GM19239 (cell line): ENCODE data around the gene CEP57.
"Not testable (repeated sequence)": the region's sequence is repeated elsewhere in the genome, so short reads cannot be mapped to it uniquely, and the experiment has no call there.

Source experiments
- DNase-seq: peaks from one replicate; pipeline ENCODE4 v3.0.0; 2011; ENCODE audit warnings: low spot score; ENCODE audit not compliant: insufficient read length
- FAIRE-seq: peaks from 2 replicates; lab custom pipeline; 2011; peaks lifted over from hg19 to GRCh38; lab: Jason Lieb, UNC

The CEP57 gene

GRCh38 chr11:95795627-95796295 is 5.5 kb downstream of the CEP57 start:
- FAIRE-seq (peak; percentile 21), DNase-seq (no peak)

DNA sequence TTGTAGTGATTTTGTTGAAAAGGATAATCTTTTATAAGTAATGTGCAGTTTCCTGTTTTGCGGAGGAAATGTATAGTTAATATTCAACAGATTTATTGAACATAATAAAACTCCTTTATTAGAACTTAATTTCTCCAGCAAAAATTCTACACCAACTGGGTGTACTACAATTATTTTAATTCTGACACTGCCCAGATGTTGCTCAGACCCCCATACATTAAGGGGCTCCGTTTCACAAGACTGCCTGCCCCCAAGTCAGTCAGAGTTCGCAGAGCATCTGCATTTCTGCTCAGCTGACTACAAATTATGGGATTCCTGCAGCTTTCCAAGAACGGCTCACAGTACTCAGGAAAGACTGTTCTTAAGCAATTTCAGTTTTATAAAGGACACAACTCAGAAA is 6.2 kb downstream of the CEP57 start:
- no peak for FAIRE-seq
- DNase-seq = no peak

- DNase-seq = no peak
- no peak for FAIRE-seq
Observed at GRCh38 chr11:95799546-95799945, 9.2 kb downstream of the CEP57 start.

- no peak for DNase-seq
- no peak for FAIRE-seq
Observed at GRCh38 chr11:95800438-95800837, 10.1 kb downstream of the CEP57 start.

DNA sequence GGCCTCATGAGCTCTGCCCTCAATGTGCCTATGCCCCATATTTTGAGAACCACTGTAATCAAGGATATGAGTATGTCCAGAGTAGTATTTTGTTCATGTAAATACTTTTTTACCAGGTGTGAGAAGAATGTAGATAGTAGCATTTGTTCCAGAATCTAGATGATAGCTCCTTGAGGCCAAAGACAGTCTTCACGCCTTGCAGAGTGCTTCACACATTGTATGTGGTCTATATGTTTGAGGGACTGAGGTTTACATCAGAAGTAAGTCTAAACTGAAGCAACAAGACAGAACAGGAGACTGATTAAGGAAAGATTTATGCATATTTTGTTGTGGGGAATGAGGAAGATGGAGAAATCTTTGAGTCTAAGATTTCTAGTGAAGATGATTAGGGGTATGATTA is 12.5 kb downstream of the CEP57 start:
- FAIRE-seq (no peak), DNase-seq (no peak)

GRCh38 chr11:95803973-95804372 is 13.7 kb downstream of the CEP57 start:
- no peak for FAIRE-seq

DNA sequence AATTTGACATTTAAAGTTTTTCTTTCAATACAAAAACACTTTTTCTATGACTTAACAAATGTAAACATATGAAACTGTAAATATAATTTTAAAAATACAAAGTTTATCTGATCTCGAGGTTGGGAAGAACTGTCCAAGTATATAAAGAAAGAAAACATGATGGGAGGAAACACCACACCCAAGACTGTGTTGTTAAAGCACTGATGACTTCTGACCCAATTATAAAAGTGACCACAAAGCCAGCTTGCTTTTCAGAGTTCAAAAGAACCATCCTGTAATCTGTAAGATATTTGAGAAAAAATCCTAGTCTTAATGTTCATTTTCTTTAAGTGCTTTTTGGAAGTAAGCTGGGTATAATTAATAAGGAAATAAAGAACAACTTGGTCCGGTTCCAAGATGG is 15.6 kb downstream of the CEP57 start:
- FAIRE-seq = no peak
- DNase-seq = no peak

More at GRCh38 chr11:95803973-95804372, 13.7 kb downstream of the CEP57 start:
- DNase-seq = no peak

DNA sequence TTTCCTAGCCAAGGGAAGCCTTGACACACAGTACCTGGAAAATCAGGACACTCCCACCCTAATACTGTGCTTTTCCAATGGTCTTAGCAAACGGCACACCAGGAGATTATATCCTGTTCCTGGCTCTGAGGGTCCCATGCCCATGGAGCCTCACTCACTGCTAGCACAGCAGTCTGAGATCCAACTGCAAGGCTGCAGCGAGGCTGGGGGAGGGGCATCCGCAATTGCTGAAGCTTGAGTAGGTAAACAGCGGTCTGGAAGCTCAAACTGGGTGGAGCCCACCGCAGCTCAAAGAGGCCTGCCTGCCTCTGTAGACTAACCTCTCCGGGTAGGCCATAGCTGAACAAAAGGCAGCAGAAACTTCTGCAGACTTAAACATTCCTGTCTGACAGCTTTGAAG is 16.2 kb downstream of the CEP57 start:
- DNase-seq, FAIRE-seq: not testable (repeated sequence)

- FAIRE-seq, DNase-seq: not testable (repeated sequence)
Observed at GRCh38 chr11:95811052-95811451, 20.8 kb downstream of the CEP57 start.

DNA sequence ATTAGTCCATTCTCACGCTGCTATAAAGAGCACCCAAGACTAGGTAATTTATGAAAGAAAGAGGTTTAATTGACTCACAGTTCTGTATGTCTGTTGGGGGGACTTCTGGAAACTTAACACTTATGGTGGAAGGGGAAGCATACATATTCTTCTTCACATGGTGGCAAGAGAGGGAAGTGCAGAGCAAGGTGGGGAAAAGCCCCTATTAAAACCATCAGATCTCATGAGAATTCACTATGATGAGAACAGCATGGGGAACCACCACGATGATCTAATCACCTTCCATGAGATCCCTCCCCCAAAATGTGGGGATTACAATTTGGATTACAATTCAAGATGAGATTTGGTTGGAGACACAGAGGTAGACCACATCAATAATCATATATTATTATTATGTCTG is 25.7 kb downstream of the CEP57 start:
- no peak for DNase-seq
- FAIRE-seq = no peak

- DNase-seq (no peak), FAIRE-seq (no peak)
Observed at GRCh38 chr11:95821640-95822039, 31.3 kb downstream of the CEP57 start.

DNA sequence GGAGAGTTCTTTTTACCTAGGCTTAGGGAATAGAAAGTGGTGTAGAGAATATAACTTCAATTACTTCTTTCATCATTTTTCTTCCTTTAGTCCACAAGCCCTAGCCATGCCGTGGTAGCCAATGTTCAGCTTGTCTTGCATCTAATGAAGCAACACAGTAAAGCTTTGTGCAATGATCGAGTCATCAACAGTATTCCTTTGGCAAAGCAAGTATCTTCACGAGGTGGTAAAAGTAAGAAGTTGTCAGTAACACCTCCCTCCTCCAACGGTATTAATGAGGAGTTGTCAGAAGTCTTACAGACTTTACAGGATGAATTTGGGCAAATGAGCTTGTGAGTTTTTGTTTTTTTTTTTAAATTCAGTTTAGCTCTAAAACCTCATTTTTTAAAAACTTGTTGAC is 37.4 kb downstream of the CEP57 start:
- DNase-seq (no peak), FAIRE-seq (peak; percentile 57)

DNA sequence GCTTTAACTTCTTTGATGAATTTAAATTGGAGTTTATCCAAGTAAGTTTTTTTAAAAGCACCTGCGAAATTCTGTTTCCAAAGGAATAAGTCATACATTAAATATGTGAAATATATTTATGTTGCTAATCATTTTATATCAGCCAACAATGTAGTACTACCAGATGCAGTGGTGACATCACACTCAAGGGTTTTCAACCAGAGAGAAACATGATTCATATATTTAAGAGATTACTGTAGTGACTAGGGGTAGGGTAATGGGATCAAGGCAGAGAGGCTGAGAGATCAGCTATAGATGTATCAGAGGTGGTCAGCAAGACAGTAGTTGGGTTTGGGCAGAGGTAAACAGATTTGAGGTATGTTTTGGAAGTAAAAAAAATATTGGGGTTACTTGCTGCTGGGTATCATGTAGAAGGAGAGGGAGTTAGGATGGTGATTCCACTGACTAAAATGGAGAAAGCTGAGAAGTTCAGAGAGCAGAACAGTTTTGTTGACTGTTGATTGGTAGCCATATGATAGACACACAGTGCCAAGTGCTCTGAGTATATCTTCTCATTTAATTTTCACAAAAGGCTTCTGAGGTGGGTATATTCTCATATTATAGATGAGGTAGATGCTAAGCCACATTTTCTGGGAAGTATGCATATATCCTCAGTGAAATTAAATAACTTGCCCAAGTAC is 39.4 kb downstream of the CEP57 start:
- DNase-seq (no peak), FAIRE-seq (no peak)

DNA sequence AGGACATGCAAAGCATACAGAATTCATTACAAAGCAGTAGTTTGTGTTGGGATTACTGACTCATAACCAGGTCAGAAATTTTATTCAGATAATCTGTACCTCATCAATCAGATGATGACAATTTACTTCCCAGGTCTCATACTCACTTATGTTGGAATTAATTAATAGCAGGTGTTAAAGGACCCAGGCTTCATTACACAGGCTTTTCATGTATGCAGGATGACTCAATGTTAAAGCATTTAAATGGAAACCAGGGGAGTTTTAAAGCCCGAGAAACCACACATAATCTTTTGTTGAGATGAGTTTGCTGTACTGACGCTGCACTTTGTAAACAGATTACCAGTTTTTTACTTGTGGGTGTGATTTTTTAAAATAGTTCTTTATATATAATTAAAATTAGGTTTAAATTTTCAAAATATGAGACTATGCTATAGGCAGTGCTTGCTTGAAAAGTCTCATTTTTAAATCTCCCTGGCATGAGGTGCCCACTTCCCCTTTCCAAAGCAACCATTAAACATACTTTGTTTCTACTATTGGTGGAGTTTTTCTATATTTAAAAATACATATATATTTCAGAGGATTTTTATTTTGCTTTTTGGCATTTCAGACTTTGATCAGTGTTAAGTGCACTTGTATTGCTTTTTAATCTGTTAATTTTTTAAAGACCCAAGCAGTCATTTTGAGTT is 41.0 kb downstream of the CEP57 start:
- FAIRE-seq (no peak), DNase-seq (no peak)

DNA sequence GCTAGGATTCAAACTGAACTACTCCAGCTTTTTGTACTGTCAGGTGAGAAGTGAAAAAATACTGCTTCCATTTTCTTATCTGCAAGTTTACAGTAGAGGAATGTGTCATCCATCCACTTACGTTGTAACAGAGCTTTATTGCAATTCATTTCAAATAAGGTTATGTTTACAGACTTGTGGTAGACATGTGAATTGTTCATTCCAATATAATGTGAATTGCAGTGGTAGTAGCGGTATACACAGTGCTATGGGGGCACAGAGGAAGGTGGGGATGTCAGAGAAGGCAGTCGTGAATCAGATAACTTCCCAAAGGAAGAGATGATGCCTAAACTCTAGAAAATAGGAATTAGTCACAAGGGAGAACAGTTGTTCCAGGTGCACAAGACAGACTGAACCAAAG is 42.5 kb downstream of the CEP57 start:
- DNase-seq (no peak), FAIRE-seq (no peak)

DNA sequence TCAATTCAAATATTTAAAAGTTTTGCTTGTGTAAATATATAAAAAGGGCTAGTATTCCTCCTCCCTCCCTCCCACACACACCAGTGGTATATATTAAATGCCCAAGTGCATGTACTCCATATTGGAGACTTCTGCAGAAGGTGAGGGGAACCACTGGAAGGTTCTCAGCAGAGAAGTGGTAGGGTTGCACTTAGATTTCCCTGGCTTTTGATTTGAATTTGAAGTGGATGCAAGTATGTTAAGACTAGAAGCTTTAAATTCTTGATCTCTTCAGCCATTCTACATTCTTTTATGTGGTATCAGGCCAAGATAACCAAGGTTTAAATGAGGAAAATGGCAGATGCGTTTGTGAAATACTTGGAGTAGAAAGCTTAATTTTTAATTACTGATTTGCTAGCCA is 43.1 kb downstream of the CEP57 start:
- FAIRE-seq = no peak
- no peak for DNase-seq

DNA sequence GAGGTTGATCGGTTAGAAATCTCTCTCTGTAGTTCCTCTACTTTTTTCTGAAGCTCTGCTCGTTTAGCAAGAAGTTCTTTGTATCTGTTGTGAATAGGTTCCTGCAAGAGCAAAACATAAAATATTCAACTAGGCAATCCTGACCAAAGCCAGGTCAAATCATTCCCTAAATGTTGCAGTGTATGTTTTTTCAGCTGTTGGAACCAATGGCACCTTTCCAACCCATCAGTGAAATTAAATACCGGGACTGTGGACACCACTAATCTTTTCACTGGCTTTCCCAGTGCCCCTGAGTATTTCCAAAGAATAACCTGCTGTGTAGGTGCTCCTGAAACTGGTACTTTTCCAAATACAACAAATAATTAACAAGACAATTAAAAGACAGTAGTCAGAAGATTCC is 45.1 kb downstream of the CEP57 start:
- DNase-seq (no peak), FAIRE-seq (no peak)

- peak; percentile 78 for FAIRE-seq
- DNase-seq = peak; percentile 10
Observed at GRCh38 chr11:95835768-95836488, 45.6 kb downstream of the CEP57 start.

GRCh38 chr11:95845167-95845566 is 54.9 kb downstream of the CEP57 start:
- FAIRE-seq = no peak
- DNase-seq = no peak

DNA sequence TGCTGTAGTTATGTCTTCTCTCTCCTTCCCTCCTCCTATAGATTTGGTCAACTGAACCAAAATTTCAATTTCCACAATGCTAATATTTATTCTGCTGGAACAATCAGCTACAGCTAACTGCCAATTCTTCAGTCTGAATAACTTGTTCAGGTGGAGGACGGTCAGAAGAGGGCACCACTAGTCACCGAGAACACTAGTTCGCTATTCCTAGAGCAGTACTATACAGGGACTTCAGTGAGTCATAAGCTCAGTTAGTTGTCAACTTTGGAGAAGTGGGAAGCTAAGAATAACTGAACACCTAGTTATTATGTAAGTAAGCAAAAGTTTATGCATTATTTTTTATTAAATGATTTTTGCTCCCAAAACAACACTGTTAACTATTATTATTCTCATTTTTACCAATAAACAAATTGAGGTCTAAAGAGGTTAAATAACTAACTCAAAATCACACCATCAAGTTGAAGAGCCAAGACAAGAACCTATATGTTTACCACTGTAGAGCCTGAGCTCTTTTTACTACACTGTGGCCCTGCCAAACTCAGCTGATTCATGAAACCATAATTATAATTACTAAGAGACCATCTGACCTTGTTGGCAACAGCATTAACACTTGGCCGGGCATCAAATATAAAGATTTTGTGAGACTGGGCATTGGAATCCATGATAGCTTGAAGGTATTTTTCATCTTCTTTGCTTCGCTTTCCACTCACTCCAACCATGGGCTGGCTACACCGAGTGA is 59.0 kb downstream of the CEP57 start:
- FAIRE-seq (peak; percentile 64), DNase-seq (no peak)
